HepG2 (cell line): Measurements from ENCODE around the gene SERAC1. TPM values are rescaled to one million over a fixed set of nuclear protein-coding genes. Genes with fewer than 3 reads are reported as not detected.

Source experiments
- ATF5 ChIP-seq: sonication (generic); formaldehyde crosslinking; IDR thresholded peaks from 2 replicates; pipeline ENCODE4 v1.4.0; 2020; ENCODE audit warnings: mild to moderate bottlenecking, low read depth, missing genetic modification reagents
- FOXC1 ChIP-seq: sonication (generic); formaldehyde crosslinking; IDR thresholded peaks from 2 replicates; pipeline ENCODE4 v1.8.0; 2022; ENCODE audit warnings: mild to moderate bottlenecking, missing genetic modification reagents, borderline replicate concordance
- GABPA ChIP-seq, 2 experiments: IDR thresholded peaks; 2 replicates each; pipeline ENCODE4 v1.6.1; 2011 to 2016; ENCODE audit warnings: low read depth in 2 of 2, low read length in 1 of 2, missing biosample characterization in 1 of 2, missing genetic modification characterization in 1 of 2
- HMGA1 ChIP-seq: sonication (generic); formaldehyde crosslinking; conservative IDR thresholded peaks from 2 replicates; pipeline ENCODE4 v1.4.0; 2020; ENCODE audit warnings: missing genetic modification reagents
- KMT2A ChIP-seq: sonication (generic); formaldehyde crosslinking; IDR thresholded peaks from 2 replicates; pipeline ENCODE4 v1.4.0; 2020; ENCODE audit warnings: missing genetic modification reagents
- NFE2 ChIP-seq: sonication (generic); formaldehyde crosslinking; IDR thresholded peaks from 2 replicates; pipeline ENCODE4 v1.4.0; 2020; ENCODE audit warnings: missing genetic modification reagents
- NFIB ChIP-seq: sonication (generic); formaldehyde crosslinking; IDR thresholded peaks from 2 replicates; pipeline ENCODE4 v1.9.0; 2021; ENCODE audit warnings: missing genetic modification reagents, mild to moderate bottlenecking, borderline replicate concordance
- PBX3 ChIP-seq: sonication (generic); formaldehyde crosslinking; IDR thresholded peaks from 2 replicates; pipeline ENCODE4 v1.8.1; 2023; ENCODE audit warnings: missing genetic modification reagents, inconsistent platforms, borderline replicate concordance
- RFXANK ChIP-seq: IDR thresholded peaks from 2 replicates; pipeline ENCODE4 v1.6.1; 2016
- ZBTB40 ChIP-seq, 2 experiments: fragments of 450-650 bp in 1 of 2; sonication (generic) in 1 of 2; formaldehyde crosslinking in 1 of 2; IDR thresholded peaks; 2 replicates each; pipeline versions ENCODE4 v1.6.1 to v1.8.0; 2016 to 2022; ENCODE audit warnings: antibody characterized with exemption in 1 of 2, mild to moderate bottlenecking in 1 of 2, missing genetic modification reagents in 1 of 2
- ZNF232 ChIP-seq: sonication (generic); formaldehyde crosslinking; IDR thresholded peaks from 2 replicates; pipeline ENCODE4 v1.4.0; 2020; ENCODE audit warnings: missing genetic modification reagents, borderline replicate concordance
- ZNF33A ChIP-seq: sonication (generic); formaldehyde crosslinking; IDR thresholded peaks from 2 replicates; pipeline ENCODE4 v1.5.1; 2020; ENCODE audit warnings: missing genetic modification reagents, mild to moderate bottlenecking, moderate library complexity, borderline replicate concordance
- ZNF512B ChIP-seq: sonication (generic); formaldehyde crosslinking; IDR thresholded peaks from 2 replicates; pipeline ENCODE4 v1.5.1; 2020; ENCODE audit warnings: missing genetic modification reagents, mild to moderate bottlenecking, borderline replicate concordance
- ZNF790 ChIP-seq: sonication (generic); formaldehyde crosslinking; IDR thresholded peaks from 2 replicates; pipeline ENCODE4 v1.8.0; 2022; ENCODE audit warnings: missing genetic modification reagents, mild to moderate bottlenecking, borderline replicate concordance
- polyA plus RNA-seq, 8 experiments: library from polyadenylated mRNA; depleted of rRNA in 3 of 8; stranded (reverse) in 7 of 8; unstranded in 1 of 8; fragments of >200 nt; fragmentation: Illumina TruSeq in 4 of 8; extraction: Trizol in 4 of 8; gene quantifications; 2 replicates each; pipeline versions ENCODE4 v1.2.1 to v1.2.3, GENCODE V29; 2011 to 2016; ENCODE audit warnings: low read depth in 4 of 8, missing spikeins in 1 of 8, mixed read lengths in 1 of 8; ENCODE audit not compliant: insufficient read depth in 1 of 8
- total RNA-seq, 5 experiments: library from RNA; depleted of rRNA; stranded (reverse); fragments of >200 nt; fragmentation: Illumina TruSeq; extraction: Trizol; gene quantifications; 2 replicates each; pipeline ENCODE4 v1.2.3, GENCODE V29; 2016; ENCODE audit warnings: low read depth in 1 of 5

The SERAC1 gene
- total and polyA plus RNA-seq, 2 of the 13 experiments (the other 11 are each of a cell fraction or from before 2014, with no cell fraction given) = 4.5 to 8.1 TPM

- TF ChIP-seq ZBTB40 (IDR thresholded peaks at IDR 0.05) (no peak), ZBTB40 (CRISPR knock-in tag; IDR thresholded peaks at IDR 0.05) (no peak), GABPA (IDR thresholded peaks at IDR 0.05; ENCODE audit: low read depth, low read length) (no peak), GABPA (CRISPR knock-in tag; IDR thresholded peaks at IDR 0.05; ENCODE audit: low read depth) (no peak), KMT2A (CRISPR knock-in tag) (no peak), ZNF33A (CRISPR knock-in tag) (no peak), PBX3 (CRISPR knock-in tag) (no peak), NFE2 (CRISPR knock-in tag) (no peak), ZNF232 (CRISPR knock-in tag) (no peak), HMGA1 (no peak), FOXC1 (CRISPR knock-in tag) (no peak), ZNF790 (CRISPR knock-in tag) (no peak), RFXANK (CRISPR knock-in tag) (no peak), ZNF512B (CRISPR knock-in tag) (no peak), NFIB (CRISPR knock-in tag) (no peak), ATF5 (CRISPR knock-in tag) (no peak)
These were observed 37.3 kb upstream of the SERAC1 start (continued) for GRCh38 chr6:158205169-158205944.
